ENCODE measurements around the gene CHRNA4. TPM values are rescaled to one million over a fixed set of nuclear protein-coding genes. Genes with fewer than 3 reads are reported as not detected.

CHRNA4 gene
- total RNA-seq: 100 to 1,000 TPM in 1 of 6 experiments, 10 to 100 TPM in 3, 1 to 10 TPM in 2; 4.6 to 165 (median 26.8) TPM
- long read RNA-seq: 0 reads

DNA sequence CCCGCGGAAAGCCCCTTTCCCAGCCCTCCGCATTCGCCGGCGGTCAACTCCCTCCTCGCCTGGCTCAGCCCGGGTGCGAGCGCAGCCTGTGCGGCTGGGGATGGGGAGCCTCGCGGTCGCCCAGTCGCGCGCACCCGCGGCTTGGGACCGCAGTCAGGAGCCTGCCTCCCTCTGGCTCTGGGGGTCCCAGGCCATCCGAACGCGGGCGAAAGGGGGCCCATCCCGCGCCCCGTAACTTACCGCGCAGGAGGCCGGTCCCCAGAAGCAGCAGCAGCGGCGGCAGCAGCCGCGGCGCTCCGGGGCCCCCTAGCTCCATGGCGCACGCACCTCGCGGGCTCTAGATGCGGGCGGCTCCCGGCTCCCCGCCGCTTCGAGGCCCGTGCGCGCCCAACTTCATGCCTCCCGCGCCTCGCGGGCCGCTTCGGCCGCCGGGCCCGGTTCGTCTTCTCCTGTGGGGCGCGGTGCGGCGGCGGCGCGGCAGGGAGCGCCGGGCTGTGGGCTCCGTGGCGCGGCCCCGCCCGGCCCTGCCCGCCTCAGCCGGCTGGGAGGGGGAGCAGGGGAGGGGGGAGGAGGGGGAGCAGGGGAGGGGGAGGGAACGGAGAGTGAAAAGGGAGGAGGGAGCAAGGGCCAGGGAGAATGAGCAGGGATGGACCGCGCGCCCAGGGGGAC is at the start of gene CHRNA4:
Gene CHRNA4 (minus strand): TSS at position 500 of the 669 bp plus-strand sequence. CDS start 184 bp downstream, at position 316.
- DNase-seq (peak in 1 of 3 donors; percentile 40), ATAC-seq (no peak)
- 21% methylated on average over 40 of the region's 79 CpGs for WGBS (ENCODE audit: insufficient coverage, low coverage, low lambda C conversion rate, missing lambda C conversion rate)
- Histone ChIP-seq H3K27me3 (no peaks in the 10 kb centered on the region), H3K27ac (peak within 1 kb of the TSS in 1 of 3 donors; percentile 97), H3K4me1 (peaks cover 0 to 41% (median 20%) of the 10 kb centered on the region in 4 donors), H3K36me3 (no peaks in the 10 kb centered on the region), H3K9me3 (no peaks in the 10 kb centered on the region), H3K4me3 (no peak within 1 kb of the TSS)
- TF ChIP-seq, protein P1, sequence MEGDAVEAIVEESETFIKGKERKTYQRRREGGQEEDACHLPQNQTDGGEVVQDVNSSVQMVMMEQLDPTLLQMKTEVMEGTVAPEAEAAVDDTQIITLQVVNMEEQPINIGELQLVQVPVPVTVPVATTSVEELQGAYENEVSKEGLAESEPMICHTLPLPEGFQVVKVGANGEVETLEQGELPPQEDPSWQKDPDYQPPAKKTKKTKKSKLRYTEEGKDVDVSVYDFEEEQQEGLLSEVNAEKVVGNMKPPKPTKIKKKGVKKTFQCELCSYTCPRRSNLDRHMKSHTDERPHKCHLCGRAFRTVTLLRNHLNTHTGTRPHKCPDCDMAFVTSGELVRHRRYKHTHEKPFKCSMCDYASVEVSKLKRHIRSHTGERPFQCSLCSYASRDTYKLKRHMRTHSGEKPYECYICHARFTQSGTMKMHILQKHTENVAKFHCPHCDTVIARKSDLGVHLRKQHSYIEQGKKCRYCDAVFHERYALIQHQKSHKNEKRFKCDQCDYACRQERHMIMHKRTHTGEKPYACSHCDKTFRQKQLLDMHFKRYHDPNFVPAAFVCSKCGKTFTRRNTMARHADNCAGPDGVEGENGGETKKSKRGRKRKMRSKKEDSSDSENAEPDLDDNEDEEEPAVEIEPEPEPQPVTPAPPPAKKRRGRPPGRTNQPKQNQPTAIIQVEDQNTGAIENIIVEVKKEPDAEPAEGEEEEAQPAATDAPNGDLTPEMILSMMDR (IDR thresholded peaks at IDR 0.05): no peak
- TF ChIP-seq POLR2A (IDR thresholded peaks at IDR 0.05): no peak
- intact Hi-C loops (cut with DNase I): no loop called here

DNA sequence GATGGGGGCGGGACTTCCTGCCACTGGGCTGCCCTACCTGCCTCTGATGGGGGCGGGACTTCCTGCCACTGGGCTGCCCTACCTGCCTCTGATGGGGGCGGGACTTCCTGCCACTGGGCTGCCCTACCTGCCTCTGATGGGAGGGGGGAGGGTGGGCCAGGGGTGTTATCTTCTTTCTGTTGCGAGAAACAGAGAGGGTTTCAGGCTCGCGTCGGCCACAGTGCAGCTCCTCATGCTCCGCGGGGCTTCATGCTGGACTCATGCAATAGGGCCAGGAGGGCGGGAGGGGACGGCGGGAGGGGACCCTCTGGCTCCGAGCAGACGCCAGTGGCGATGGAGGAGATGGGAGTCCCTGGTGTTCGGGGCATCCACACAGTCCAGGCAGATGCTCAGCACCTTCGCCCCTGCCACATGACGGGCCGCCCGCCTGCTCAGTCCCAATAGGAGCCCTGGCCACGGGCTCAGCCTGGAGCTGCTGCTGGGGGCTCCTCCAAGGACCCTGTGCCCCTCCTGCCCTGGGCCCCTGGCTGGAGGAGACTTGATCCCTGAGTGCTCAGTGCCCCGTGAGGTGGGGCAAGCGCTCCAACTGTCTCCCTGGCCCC is 48.8 kb upstream of the CHRNA4 start:
- Histone ChIP-seq H3K27ac (no peak overlapping the region), H3K36me3 (no peaks in the 10 kb centered on the region), H3K4me3 (no peak overlapping the region), H3K27me3 (no peaks in the 10 kb centered on the region), H3K9me3 (no peaks in the 10 kb centered on the region), H3K4me1 (no peaks in the 10 kb centered on the region)
- intact Hi-C loops (cut with DNase I): no loop called here
- ATAC-seq (no peak), DNase-seq (no peak)
- no peak for TF ChIP-seq POLR2A (IDR thresholded peaks at IDR 0.05)
- TF ChIP-seq, protein P1 (IDR thresholded peaks at IDR 0.05): no peak
- WGBS (ENCODE audit: insufficient coverage, low coverage, low lambda C conversion rate, missing lambda C conversion rate): 20% methylated on average over 1 of the region's 23 CpGs

DNA sequence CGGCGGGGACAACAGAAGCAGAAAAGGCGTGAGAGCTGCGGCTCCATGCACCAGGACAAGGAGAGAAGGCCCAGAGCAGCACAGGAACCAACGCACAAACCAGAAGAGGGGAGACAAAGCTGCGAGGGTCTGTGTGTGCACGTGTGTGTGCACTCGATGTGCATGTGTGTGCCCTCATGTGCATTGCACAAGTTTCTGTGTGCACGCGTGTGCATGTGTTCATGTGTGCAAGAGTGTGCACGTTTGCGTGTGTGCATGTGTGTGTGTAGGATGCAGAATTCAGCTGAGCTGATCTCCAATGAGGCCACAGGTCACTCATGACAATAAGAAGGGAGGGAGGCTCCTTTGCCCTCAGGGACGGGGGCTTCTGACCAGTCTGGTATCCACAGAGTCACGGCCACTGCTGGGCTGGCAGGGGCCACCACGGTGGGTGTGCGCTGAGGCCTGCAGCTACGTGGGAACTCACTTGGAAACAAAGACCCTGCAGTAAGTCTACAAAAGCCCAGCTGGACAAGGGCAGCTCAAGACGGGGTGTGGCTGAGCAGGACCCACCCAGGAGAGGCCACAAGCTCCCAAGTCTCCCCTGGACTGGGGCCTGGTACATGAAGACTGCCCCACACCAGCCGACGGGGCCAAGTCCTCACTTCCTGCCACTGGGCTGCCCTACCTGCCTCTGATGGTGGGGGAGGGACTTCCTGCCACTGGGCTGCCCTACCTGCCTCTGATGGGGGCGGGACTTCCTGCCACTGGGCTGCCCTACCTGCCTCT is 48.1 kb upstream of the CHRNA4 start:
- Histone ChIP-seq H3K4me3 (no peak overlapping the region), H3K27me3 (no peaks in the 10 kb centered on the region), H3K9me3 (no peaks in the 10 kb centered on the region), H3K4me1 (no peaks in the 10 kb centered on the region), H3K27ac (no peak overlapping the region), H3K36me3 (no peaks in the 10 kb centered on the region)
- intact Hi-C loops (cut with DNase I): no loop called here
- no peak for DNase-seq
- TF ChIP-seq POLR2A (IDR thresholded peaks at IDR 0.05): no peak
- TF ChIP-seq, protein P1 (IDR thresholded peaks at IDR 0.05): no peak
- WGBS (ENCODE audit: insufficient coverage, low coverage, low lambda C conversion rate, missing lambda C conversion rate): 84% methylated on average over 13 of the region's 21 CpGs
- no peak for ATAC-seq

DNA sequence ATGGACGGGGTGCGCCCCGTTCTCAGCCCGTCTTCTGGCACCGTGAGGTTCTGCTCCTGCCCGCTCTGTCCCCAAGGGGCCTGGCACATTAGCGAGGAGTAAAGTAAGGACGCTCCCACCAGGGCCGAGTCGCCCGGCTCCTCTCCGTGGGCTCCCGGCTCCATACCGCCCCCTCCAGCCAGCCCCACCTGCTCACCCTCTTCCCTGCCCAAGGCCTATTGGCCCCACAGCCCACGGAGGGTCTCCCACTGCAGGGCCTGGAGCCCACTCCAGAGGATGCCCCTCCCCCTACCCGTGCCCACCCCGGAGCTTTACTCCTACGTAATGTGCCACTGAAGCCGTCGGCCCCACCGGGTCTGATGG is 47.5 kb upstream of the CHRNA4 start:
- Histone ChIP-seq H3K27ac (no peak overlapping the region), H3K36me3 (no peaks in the 10 kb centered on the region), H3K27me3 (no peaks in the 10 kb centered on the region), H3K4me3 (no peak overlapping the region), H3K4me1 (no peaks in the 10 kb centered on the region), H3K9me3 (no peaks in the 10 kb centered on the region)
- DNase-seq (no peak), ATAC-seq (no peak)
- 93% methylated on average over 8 of the region's 21 CpGs for WGBS (ENCODE audit: insufficient coverage, low coverage, low lambda C conversion rate, missing lambda C conversion rate)
- intact Hi-C loops (cut with DNase I): no loop called here
- TF ChIP-seq, protein P1 (IDR thresholded peaks at IDR 0.05): no peak
- TF ChIP-seq POLR2A (IDR thresholded peaks at IDR 0.05): no peak

Data from right lobe of liver (tissue), 6 donors.